ENCODE measurements around the gene PRKN. TPM values are rescaled to one million over a fixed set of nuclear protein-coding genes. Genes with fewer than 3 reads are reported as not detected.
A peak's percentile ranks its signal among the peaks of the same experiment; 100 is the strongest.

PRKN gene
- total RNA-seq, 1 donor from 2014 or later: 2.8 TPM

- Histone ChIP-seq H4K20me1 (ENCODE audit: low read depth) (no peaks in the 10 kb centered on the region), H3K79me2 (ENCODE audit: low read depth) (no peaks in the 10 kb centered on the region), H2AFZ (replicated peaks) (no peak overlapping the region), H3K4me2 (no peak overlapping the region), H3K36me3 (no peaks in the 10 kb centered on the region), H3K9me3 (ENCODE audit: low read depth) (no peaks in the 10 kb centered on the region), H3K4me1 (no peaks in the 10 kb centered on the region), H3K9ac (no peak overlapping the region), H3K27me3 (no peaks in the 10 kb centered on the region), H3F3A (ENCODE audit: low read depth) (no peaks in the 10 kb centered on the region), H3K4me3 (no peak overlapping the region), H3K27ac (no peak overlapping the region)
- no peaks in the 10 kb centered on the region for H3K36me3 Mint-ChIP-seq
- peaks cover 7% of the 10 kb centered on the region for H3K27me3 Mint-ChIP-seq (ENCODE audit: insufficient read depth, low read depth)
- H3K9me3 Mint-ChIP-seq: peaks cover 18% of the 10 kb centered on the region
- DNase-seq (ENCODE audit: low spot score): no peak
- peaks cover 5% of the 10 kb centered on the region for H3K4me1 Mint-ChIP-seq
- TF ChIP-seq EZH2 (IDR thresholded peaks at IDR 0.05): no peak
- TF ChIP-seq EZH2phosphoT487 (IDR thresholded peaks at IDR 0.05): no peak
- TF ChIP-seq CTCF (IDR thresholded peaks at IDR 0.05): no peak
- peak overlapping the region; percentile 27 for H3K27ac Mint-ChIP-seq
- H3K4me3 Mint-ChIP-seq: no peak overlapping the region
These were observed 1066.6 kb downstream of the PRKN start for GRCh38 chr6:161660666-161661571.

- Mint-ChIP-seq H3K4me1 (peaks cover 5% of the 10 kb centered on the region), H3K27me3 (ENCODE audit: insufficient read depth, low read depth) (peaks cover 2% of the 10 kb centered on the region), H3K27ac (no peak overlapping the region), H3K4me3 (no peak overlapping the region), H3K9me3 (peaks cover 13% of the 10 kb centered on the region), H3K36me3 (no peaks in the 10 kb centered on the region)
- H3K4me3 ChIP-seq: no peak overlapping the region
- no peak for TF ChIP-seq EZH2 (IDR thresholded peaks at IDR 0.05)
- H3K27me3 ChIP-seq: no peaks in the 10 kb centered on the region
- H3K79me2 ChIP-seq (ENCODE audit: low read depth): no peaks in the 10 kb centered on the region
- no peaks in the 10 kb centered on the region for H3F3A ChIP-seq (ENCODE audit: low read depth)
- H3K36me3 ChIP-seq: no peaks in the 10 kb centered on the region
- no peak for DNase-seq (ENCODE audit: low spot score)
- no peak overlapping the region for H3K27ac ChIP-seq
- no peak overlapping the region for H3K4me2 ChIP-seq
- no peak overlapping the region for H3K9ac ChIP-seq
- no peaks in the 10 kb centered on the region for H4K20me1 ChIP-seq (ENCODE audit: low read depth)
- H3K4me1 ChIP-seq: no peaks in the 10 kb centered on the region
- H3K9me3 ChIP-seq (ENCODE audit: low read depth): no peaks in the 10 kb centered on the region
- no peak overlapping the region for H2AFZ ChIP-seq (replicated peaks)
These were observed 1069.4 kb downstream of the PRKN start for GRCh38 chr6:161658211-161658610.

- Histone ChIP-seq H3K27ac (no peak overlapping the region), H3K4me2 (no peak overlapping the region), H3K79me2 (ENCODE audit: low read depth) (no peaks in the 10 kb centered on the region), H3K36me3 (no peaks in the 10 kb centered on the region), H3K27me3 (no peaks in the 10 kb centered on the region), H3K9me3 (ENCODE audit: low read depth) (no peaks in the 10 kb centered on the region), H3K4me3 (no peak overlapping the region), H3F3A (ENCODE audit: low read depth) (no peaks in the 10 kb centered on the region), H2AFZ (replicated peaks) (no peak overlapping the region), H4K20me1 (ENCODE audit: low read depth) (no peaks in the 10 kb centered on the region), H3K4me1 (no peaks in the 10 kb centered on the region), H3K9ac (no peak overlapping the region)
- Mint-ChIP-seq H3K4me1 (peaks cover 5% of the 10 kb centered on the region), H3K4me3 (no peak overlapping the region), H3K36me3 (no peaks in the 10 kb centered on the region), H3K27me3 (ENCODE audit: insufficient read depth, low read depth) (peaks cover 2% of the 10 kb centered on the region), H3K27ac (no peak overlapping the region), H3K9me3 (peaks cover 5% of the 10 kb centered on the region)
- TF ChIP-seq EZH2 (IDR thresholded peaks at IDR 0.05) (no peak), EZH2phosphoT487 (IDR thresholded peaks at IDR 0.05) (no peak), CTCF (IDR thresholded peaks at IDR 0.05) (no peak)
- no peak for DNase-seq (ENCODE audit: low spot score)
These were observed 1073.4 kb downstream of the PRKN start for GRCh38 chr6:161654209-161654608.

GRCh38 chr6:161651949-161652348 is 1075.6 kb downstream of the PRKN start:
- no peak overlapping the region for H2AFZ ChIP-seq (replicated peaks)
- no peak for DNase-seq (ENCODE audit: low spot score)
- no peaks in the 10 kb centered on the region for H4K20me1 ChIP-seq (ENCODE audit: low read depth)
- no peaks in the 10 kb centered on the region for H3K4me1 ChIP-seq
- no peaks in the 10 kb centered on the region for H3K79me2 ChIP-seq (ENCODE audit: low read depth)
- Mint-ChIP-seq H3K27ac (no peak overlapping the region), H3K4me1 (no peaks in the 10 kb centered on the region), H3K4me3 (no peak overlapping the region), H3K36me3 (no peaks in the 10 kb centered on the region), H3K9me3 (peaks cover 5% of the 10 kb centered on the region), H3K27me3 (ENCODE audit: insufficient read depth, low read depth) (peaks cover 2% of the 10 kb centered on the region)
- H3K4me2 ChIP-seq: no peak overlapping the region
- no peak overlapping the region for H3K4me3 ChIP-seq
- TF ChIP-seq CTCF (IDR thresholded peaks at IDR 0.05) (no peak), EZH2phosphoT487 (IDR thresholded peaks at IDR 0.05) (no peak), EZH2 (IDR thresholded peaks at IDR 0.05) (no peak)
- no peak overlapping the region for H3K27ac ChIP-seq
- no peaks in the 10 kb centered on the region for H3K27me3 ChIP-seq
- H3K36me3 ChIP-seq: no peaks in the 10 kb centered on the region
- H3F3A ChIP-seq (ENCODE audit: low read depth): no peaks in the 10 kb centered on the region
- no peak overlapping the region for H3K9ac ChIP-seq
- H3K9me3 ChIP-seq (ENCODE audit: low read depth): no peaks in the 10 kb centered on the region

Measured in neural progenitor cell (in vitro differentiated cells).